Calu3 (cell line): Measurements from ENCODE around the gene PRIM1. TPM values are rescaled to one million over a fixed set of nuclear protein-coding genes. Genes with fewer than 3 reads are reported as not detected.

ENCODE experiments used
- BruUV-seq: library from RNA; stranded (reverse); fragments of 400-500 nt; replicated peaks from 2 replicates; lab custom pipeline; 2021; lab: Mats Ljungman, UMichigan
- CTCF ChIA-PET: fragments of 300-600 bp; sonication (Branson Sonifier 250); formaldehyde crosslinking; loops from one replicate; lab custom pipeline; 2022; ENCODE audit warnings: antibody characterized with exemption; lab: Charles Lee
- DNase-seq: peaks from one replicate; pipeline ENCODE4 v3.0.0; 2022
- H3K27ac Mint-ChIP-seq: one replicate; pipeline ENCODE4 v1.8.0; 2022; ENCODE audit warnings: mixed read lengths; ENCODE audit not compliant: unreplicated experiment
- H3K27me3 Mint-ChIP-seq: one replicate; pipeline ENCODE4 v1.8.0; 2022; ENCODE audit warnings: mixed read lengths; ENCODE audit not compliant: unreplicated experiment
- H3K36me3 Mint-ChIP-seq: one replicate; pipeline ENCODE4 v1.8.0; 2022; ENCODE audit warnings: mild to moderate bottlenecking, moderate library complexity, mixed read lengths; ENCODE audit not compliant: insufficient read depth, unreplicated experiment
- H3K4me1 Mint-ChIP-seq: one replicate; pipeline ENCODE4 v1.8.0; 2022; ENCODE audit warnings: mild to moderate bottlenecking, low read depth, mixed read lengths; ENCODE audit not compliant: unreplicated experiment
- H3K4me3 Mint-ChIP-seq: one replicate; pipeline ENCODE4 v1.8.0; 2022; ENCODE audit warnings: mild to moderate bottlenecking, low read depth, moderate library complexity, mixed read lengths; ENCODE audit not compliant: unreplicated experiment
- H3K9me3 Mint-ChIP-seq: one replicate; pipeline ENCODE4 v1.8.0; 2022; ENCODE audit warnings: low read depth, mixed read lengths; ENCODE audit not compliant: unreplicated experiment
- CTCF ChIP-seq: fragments of 200-600 bp; IDR thresholded peaks from one replicate; pipeline ENCODE4 v1.8.0; 2022; ENCODE audit warnings: antibody characterized with exemption; ENCODE audit not compliant: unreplicated experiment
- intact Hi-C: fragments of 100-400 bp; cut with micrococcal nuclease; formaldehyde crosslinking; loops from one replicate; pipeline ENCODE4 v1.10.0; 2022; ENCODE audit not compliant: unreplicated experiment
- total RNA-seq: library from RNA; stranded (reverse); gene quantifications from 2 replicates; pipeline ENCODE4 v1.2.3, GENCODE V29; 2022

Gene PRIM1
- total RNA-seq, 1 experiment from 2014 or later: 39.7 TPM

GRCh38 chr12:56723352-56723751 is 28.8 kb downstream of the PRIM1 start:
- Mint-ChIP-seq H3K27me3 (no peaks in the 10 kb centered on the region), H3K36me3 (peaks cover 73% of the 10 kb centered on the region), H3K27ac (no peak overlapping the region), H3K4me3 (peak overlapping the region; percentile 97), H3K4me1 (peaks cover 52% of the 10 kb centered on the region), H3K9me3 (no peaks in the 10 kb centered on the region)
- intact Hi-C loops: loop anchor here (10.0 kb wide), 1 partner anchor 89 kb away; the partner anchor contains the start of gene BAZ2A
- no TSS peak for BruUV-seq
- CTCF ChIA-PET: interaction anchor here (0.6 to 1.2 kb wide), 3 partner anchors 16 to 87 kb away, joined by 3 to 4 read pairs (median 3); partner anchors contain the start of gene PTGES3
- no peak for DNase-seq
- TF ChIP-seq CTCF: no peak

- intact Hi-C loops: loop anchor here (10.0 kb wide), 1 partner anchor 88 kb away; the partner anchor contains the start of gene BAZ2A
- H3K4me3 Mint-ChIP-seq: peak overlapping the region; percentile 97
- CTCF ChIA-PET: interaction anchor here (1.0 kb wide), 1 partner anchor 86 kb away, joined by 4 read pairs; no protein-coding TSS in a partner anchor
- no peak for DNase-seq
- H3K9me3 Mint-ChIP-seq: no peaks in the 10 kb centered on the region
- no peaks in the 10 kb centered on the region for H3K27me3 Mint-ChIP-seq
- H3K36me3 Mint-ChIP-seq: peaks cover 68% of the 10 kb centered on the region
- BruUV-seq: no TSS peak
- H3K27ac Mint-ChIP-seq: peak overlapping the region; percentile 89
- no peak for TF ChIP-seq CTCF
- H3K4me1 Mint-ChIP-seq: peaks cover 52% of the 10 kb centered on the region
Observed at GRCh38 chr12:56722832-56723231, 29.3 kb downstream of the PRIM1 start.

GRCh38 chr12:56721721-56722120 is 30.4 kb downstream of the PRIM1 start:
- H3K36me3 Mint-ChIP-seq: peaks cover 74% of the 10 kb centered on the region
- no TSS peak for BruUV-seq
- peaks cover 58% of the 10 kb centered on the region for H3K4me1 Mint-ChIP-seq
- H3K9me3 Mint-ChIP-seq: no peaks in the 10 kb centered on the region
- no peaks in the 10 kb centered on the region for H3K27me3 Mint-ChIP-seq
- intact Hi-C loops: loop anchor here (10.0 kb wide), 1 partner anchor 87 kb away; the partner anchor contains the start of gene BAZ2A
- no peak for DNase-seq
- H3K27ac Mint-ChIP-seq: peak overlapping the region; percentile 89
- CTCF ChIA-PET: no interaction called here
- H3K4me3 Mint-ChIP-seq: peak overlapping the region; percentile 97
- no peak for TF ChIP-seq CTCF

- Mint-ChIP-seq H3K27me3 (no peaks in the 10 kb centered on the region), H3K9me3 (no peaks in the 10 kb centered on the region), H3K36me3 (peaks cover 78% of the 10 kb centered on the region), H3K4me1 (peaks cover 63% of the 10 kb centered on the region), H3K27ac (peak overlapping the region; percentile 19), H3K4me3 (peak overlapping the region; percentile 97)
- DNase-seq: no peak
- TF ChIP-seq CTCF: no peak
- CTCF ChIA-PET: interaction anchor here (0.6 kb wide), 1 partner anchor 469 kb away, joined by 3 read pairs; no protein-coding TSS in a partner anchor
- intact Hi-C loops: loop anchor here (10.0 kb wide), 1 partner anchor 86 kb away; the partner anchor contains the start of gene BAZ2A
- BruUV-seq: no TSS peak
Observed at GRCh38 chr12:56721216-56721615, 30.9 kb downstream of the PRIM1 start.
